DND-41 (cell line): Measurements from ENCODE around the gene IL20RA.
"Not testable (repeated sequence)": the region's sequence is repeated elsewhere in the genome, so short reads cannot be mapped to it uniquely, and the experiment has no call there.

Source experiments
- ATAC-seq: fragments of 200-7000 bp; cut with Tn5 transposase; 3 replicates; pipeline ENCODE4 v1.9.1; 2021; ENCODE audit warnings: low read depth; ENCODE audit not compliant: insufficient read depth
- DNase-seq: peaks from one replicate; pipeline ENCODE4 v3.0.0-alpha.2; 2020
- H2AFZ ChIP-seq: 2 replicates; pipeline ENCODE4 v1.6.0; 2012; ENCODE audit warnings: low read depth, low read length
- H3K27ac ChIP-seq: 2 replicates; pipeline ENCODE4 v1.5.1; 2012; ENCODE audit warnings: low read length, inconsistent platforms
- H3K27me3 ChIP-seq: fragments of 200-600 bp; sonication (generic); 2 replicates; pipeline ENCODE4 v1.6.0; 2012; ENCODE audit warnings: low read length, mild to moderate bottlenecking, inconsistent platforms; ENCODE audit not compliant: insufficient read depth, poor library complexity
- H3K36me3 ChIP-seq: 2 replicates; pipeline ENCODE4 v1.5.1; 2012; ENCODE audit warnings: low read length, inconsistent platforms; ENCODE audit not compliant: insufficient read depth
- H3K4me1 ChIP-seq: 2 replicates; pipeline ENCODE4 v1.5.1; 2012; ENCODE audit warnings: mild to moderate bottlenecking, low read length; ENCODE audit not compliant: insufficient read depth
- H3K4me2 ChIP-seq: 2 replicates; pipeline ENCODE4 v1.6.0; 2012; ENCODE audit warnings: mild to moderate bottlenecking, moderate library complexity, low read length, inconsistent platforms; ENCODE audit not compliant: insufficient read depth
- H3K4me3 ChIP-seq, 2 experiments: fragments of 200-600 bp in 1 of 2; shearing (Covaris generic) in 1 of 2; 2 replicates each; pipeline ENCODE4 v1.5.1; 2012 to 2016; ENCODE audit warnings: inconsistent platforms in 2 of 2, low read length in 2 of 2, mild to moderate bottlenecking in 2 of 2, low read depth in 1 of 2, moderate library complexity in 1 of 2
- H3K79me2 ChIP-seq: 2 replicates; pipeline ENCODE4 v1.6.0; 2012; ENCODE audit warnings: low read length, inconsistent platforms; ENCODE audit not compliant: insufficient read depth
- H3K9ac ChIP-seq: 2 replicates; pipeline ENCODE4 v1.6.0; 2012; ENCODE audit warnings: low read depth, mild to moderate bottlenecking, inconsistent platforms, low read length, moderate library complexity
- H3K9me3 ChIP-seq: 2 replicates; pipeline ENCODE4 v1.5.1; 2012; ENCODE audit warnings: low read length, moderate library complexity, mild to moderate bottlenecking, inconsistent platforms; ENCODE audit not compliant: insufficient read depth, severe bottlenecking
- H4K20me1 ChIP-seq: 2 replicates; pipeline ENCODE4 v1.6.0; 2012; ENCODE audit warnings: low read length; ENCODE audit not compliant: insufficient read depth
- CTCF ChIP-seq: IDR thresholded peaks from 2 replicates; pipeline ENCODE4 v1.5.1; 2012; ENCODE audit warnings: borderline replicate concordance, low read length, moderate library complexity, mild to moderate bottlenecking; ENCODE audit not compliant: poor library complexity, severe bottlenecking; ENCODE audit errors: extremely low read depth
- EZH2 ChIP-seq: IDR thresholded peaks from 3 replicates; pipeline ENCODE4 v1.6.1; 2012; ENCODE audit warnings: borderline replicate concordance, low read depth, mild to moderate bottlenecking, moderate library complexity, low read length, inconsistent platforms; ENCODE audit not compliant: severe bottlenecking

The IL20RA gene

DNA sequence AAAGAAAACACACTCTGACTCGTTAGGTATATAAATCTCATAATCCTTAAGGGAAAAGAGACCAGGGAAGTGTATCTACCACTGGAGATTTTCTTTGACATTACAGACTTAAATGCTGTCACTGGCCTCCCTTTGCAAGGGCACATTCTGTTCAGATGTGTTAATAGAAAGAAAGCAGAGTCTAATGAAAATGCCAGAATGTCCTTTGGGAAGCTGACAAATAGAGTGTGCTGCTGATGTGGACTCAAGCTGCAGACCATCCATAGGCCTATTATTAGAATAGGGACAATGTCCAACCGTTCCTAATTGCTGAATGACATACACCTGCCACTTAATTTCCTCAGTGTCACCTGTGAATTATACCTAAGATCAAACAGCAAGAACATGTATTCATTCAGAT is 81.5 kb downstream of the IL20RA start:
- Histone ChIP-seq H2AFZ (no peak overlapping the region), H3K9me3 (no peaks in the 10 kb centered on the region), H4K20me1 (no peaks in the 10 kb centered on the region), H3K4me1 (no peaks in the 10 kb centered on the region), H3K36me3 (no peaks in the 10 kb centered on the region), H3K27ac (no peak overlapping the region), H3K9ac (no peak overlapping the region), H3K79me2 (no peaks in the 10 kb centered on the region), H3K4me3 (no peak overlapping the region), H3K27me3 (peaks cover 14% of the 10 kb centered on the region), H3K4me2 (no peak overlapping the region)
- TF ChIP-seq CTCF (no peak), EZH2 (no peak)
- ATAC-seq (no peak), DNase-seq (no peak)

- DNase-seq (no peak), ATAC-seq (no peak; the same call in 2 of the 3 replicates)
- no peak overlapping the region for H3K4me3 ChIP-seq
- H4K20me1 ChIP-seq, result no peaks in the 10 kb centered on the region
- no peak overlapping the region for H3K9ac ChIP-seq
- no peaks in the 10 kb centered on the region for H3K79me2 ChIP-seq
- H3K4me1 ChIP-seq, result no peaks in the 10 kb centered on the region
- no peak overlapping the region for H3K4me2 ChIP-seq
- no peak overlapping the region for H3K27ac ChIP-seq
- H2AFZ ChIP-seq, result no peak overlapping the region
- H3K36me3 ChIP-seq, result no peaks in the 10 kb centered on the region
- H3K9me3 ChIP-seq, result no peaks in the 10 kb centered on the region
- H3K27me3 ChIP-seq, result peaks cover 12% of the 10 kb centered on the region
- no peak for TF ChIP-seq EZH2
- TF ChIP-seq CTCF, result no peak
Observed at GRCh38 chr6:136962661-136963060, 82.1 kb downstream of the IL20RA start.

- H3K79me2 ChIP-seq, result no peaks in the 10 kb centered on the region
- no peak overlapping the region for H2AFZ ChIP-seq
- TF ChIP-seq EZH2 (no peak), CTCF (no peak)
- DNase-seq (no peak), ATAC-seq (no peak)
- H3K4me2 ChIP-seq, result no peak overlapping the region
- no peak overlapping the region for H3K4me3 ChIP-seq
- peaks cover 12% of the 10 kb centered on the region for H3K27me3 ChIP-seq
- no peaks in the 10 kb centered on the region for H3K36me3 ChIP-seq
- no peak overlapping the region for H3K9ac ChIP-seq
- H4K20me1 ChIP-seq, result no peaks in the 10 kb centered on the region
- H3K9me3 ChIP-seq, result no peaks in the 10 kb centered on the region
- no peak overlapping the region for H3K27ac ChIP-seq
- H3K4me1 ChIP-seq, result no peaks in the 10 kb centered on the region
Observed at GRCh38 chr6:136961848-136962247, 82.9 kb downstream of the IL20RA start.

DNA sequence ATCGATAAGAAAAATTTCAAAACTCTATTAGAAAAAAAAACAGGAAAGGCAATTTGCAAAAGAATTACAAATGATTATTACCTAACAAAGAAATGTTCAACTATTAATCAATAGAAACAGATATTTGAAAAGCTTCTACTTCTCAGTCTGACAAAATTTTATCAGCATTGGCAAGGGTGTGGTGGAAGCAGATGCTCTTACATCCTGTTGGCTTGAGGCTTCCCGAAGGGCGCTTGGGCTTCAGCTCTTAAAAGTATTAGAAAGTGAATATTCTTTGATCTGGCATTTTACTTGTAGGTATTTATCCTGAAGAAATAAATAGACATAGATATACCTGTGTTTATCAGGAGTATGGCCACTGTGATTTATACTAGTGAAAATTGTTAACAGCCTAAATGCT is 84.0 kb downstream of the IL20RA start:
- no peak for DNase-seq

DNA sequence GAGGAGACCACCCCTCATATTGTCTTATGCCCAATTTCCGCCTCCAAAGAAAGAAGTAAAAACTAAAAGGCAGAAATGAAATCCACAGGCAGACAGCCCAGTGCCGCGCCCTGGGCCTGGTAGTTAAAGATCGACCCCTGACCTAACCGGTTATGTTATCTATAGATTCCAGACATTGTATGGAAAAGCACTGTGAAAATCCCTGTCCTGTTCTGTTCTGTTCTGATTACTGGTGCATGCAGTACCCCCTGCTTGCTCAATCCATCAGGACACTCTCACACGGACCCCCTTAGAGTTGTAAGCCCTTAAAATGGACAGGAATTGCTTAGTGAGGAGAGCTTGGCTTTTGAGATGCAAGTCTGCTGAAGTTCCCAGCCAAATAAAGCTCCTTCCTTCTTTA is 84.8 kb downstream of the IL20RA start:
- H3K79me2 ChIP-seq, H3K9ac ChIP-seq, H3K9me3 ChIP-seq, H4K20me1 ChIP-seq, H2AFZ ChIP-seq, H3K4me1 ChIP-seq, H3K4me2 ChIP-seq, H3K4me3 ChIP-seq, H3K27ac ChIP-seq, ATAC-seq, H3K36me3 ChIP-seq, DNase-seq: not testable (repeated sequence)
- peaks cover 16% of the 10 kb centered on the region for H3K27me3 ChIP-seq

More for the DNA sequence above, 84.0 kb downstream of the IL20RA start:
- peaks cover 12% of the 10 kb centered on the region for H3K27me3 ChIP-seq
- no peaks in the 10 kb centered on the region for H3K9me3 ChIP-seq
- no peak for ATAC-seq
- H2AFZ ChIP-seq, result no peak overlapping the region
- no peaks in the 10 kb centered on the region for H4K20me1 ChIP-seq
- no peaks in the 10 kb centered on the region for H3K4me1 ChIP-seq
- H3K36me3 ChIP-seq, result no peaks in the 10 kb centered on the region
- no peak overlapping the region for H3K27ac ChIP-seq
- no peak overlapping the region for H3K9ac ChIP-seq
- no peaks in the 10 kb centered on the region for H3K79me2 ChIP-seq
- no peak overlapping the region for H3K4me3 ChIP-seq
- no peak overlapping the region for H3K4me2 ChIP-seq
- TF ChIP-seq EZH2 (no peak), CTCF (no peak)
